Neuron (in vitro differentiated cells): ENCODE data around the gene SETBP1.

Source experiments
- H2AFZ ChIP-seq: one replicate; pipeline ENCODE4 v1.6.1; 2013; ENCODE audit warnings: low read depth, mild to moderate bottlenecking, inconsistent platforms, low read length, moderate library complexity
- H3K27me3 ChIP-seq: one replicate; pipeline ENCODE4 v1.6.1; 2013; ENCODE audit warnings: low read length; ENCODE audit not compliant: insufficient read depth
- H3K36me3 ChIP-seq: one replicate; pipeline ENCODE4 v1.6.1; 2013; ENCODE audit warnings: low read length; ENCODE audit not compliant: insufficient read depth
- H3K4me1 ChIP-seq: one replicate; pipeline ENCODE4 v1.6.1; 2013; ENCODE audit warnings: low read length; ENCODE audit not compliant: insufficient read depth
- H3K4me3 ChIP-seq: 2 replicates; pipeline ENCODE4 v1.5.1; 2013; ENCODE audit warnings: mild to moderate bottlenecking, low read length, moderate library complexity
- H3K9me3 ChIP-seq: one replicate; pipeline ENCODE4 v1.6.1; 2013; ENCODE audit warnings: low read length

Gene SETBP1

GRCh38 chr18:45034179-45034578 lies 353.5 kb downstream of the SETBP1 start:
- H3K36me3 ChIP-seq: peaks cover 1% of the 10 kb centered on the region

GRCh38 chr18:45037618-45038017 lies 356.9 kb downstream of the SETBP1 start:
- H2AFZ ChIP-seq: no peak overlapping the region
- no peak overlapping the region for H3K4me3 ChIP-seq

More at GRCh38 chr18:45034179-45034578, 353.5 kb downstream of the SETBP1 start:
- Histone ChIP-seq H3K4me1 (no peaks in the 10 kb centered on the region), H3K27me3 (no peaks in the 10 kb centered on the region), H3K9me3 (no peaks in the 10 kb centered on the region), H3K4me3 (no peak overlapping the region), H2AFZ (no peak overlapping the region)

GRCh38 chr18:45039376-45039775 lies 358.7 kb downstream of the SETBP1 start:
- Histone ChIP-seq H2AFZ (no peak overlapping the region), H3K27me3 (no peaks in the 10 kb centered on the region), H3K4me3 (no peak overlapping the region), H3K36me3 (peaks cover 6% of the 10 kb centered on the region), H3K4me1 (no peaks in the 10 kb centered on the region), H3K9me3 (no peaks in the 10 kb centered on the region)

More at GRCh38 chr18:45037618-45038017, 356.9 kb downstream of the SETBP1 start:
- Histone ChIP-seq H3K27me3 (no peaks in the 10 kb centered on the region), H3K36me3 (peaks cover 6% of the 10 kb centered on the region), H3K9me3 (no peaks in the 10 kb centered on the region), H3K4me1 (no peaks in the 10 kb centered on the region)

GRCh38 chr18:45040879-45041278 lies 360.2 kb downstream of the SETBP1 start:
- H3K27me3 ChIP-seq: no peaks in the 10 kb centered on the region
- no peaks in the 10 kb centered on the region for H3K9me3 ChIP-seq
- peaks cover 8% of the 10 kb centered on the region for H3K36me3 ChIP-seq
- H2AFZ ChIP-seq: no peak overlapping the region
- no peaks in the 10 kb centered on the region for H3K4me1 ChIP-seq
- H3K4me3 ChIP-seq: no peak overlapping the region

GRCh38 chr18:45044787-45045186 lies 364.1 kb downstream of the SETBP1 start:
- Histone ChIP-seq H3K27me3 (no peaks in the 10 kb centered on the region), H3K4me1 (no peaks in the 10 kb centered on the region), H2AFZ (no peak overlapping the region), H3K36me3 (peaks cover 3% of the 10 kb centered on the region), H3K4me3 (no peak overlapping the region), H3K9me3 (no peaks in the 10 kb centered on the region)

- Histone ChIP-seq H2AFZ (no peak overlapping the region), H3K27me3 (no peaks in the 10 kb centered on the region), H3K36me3 (peaks cover 3% of the 10 kb centered on the region), H3K4me1 (no peaks in the 10 kb centered on the region), H3K9me3 (no peaks in the 10 kb centered on the region), H3K4me3 (no peak overlapping the region)
These were observed 365.5 kb downstream of the SETBP1 start for GRCh38 chr18:45046228-45046627.

- H3K36me3 ChIP-seq: peaks cover 3% of the 10 kb centered on the region
These were observed 366.3 kb downstream of the SETBP1 start for GRCh38 chr18:45046961-45047360.

GRCh38 chr18:45049578-45050319 lies 369.1 kb downstream of the SETBP1 start:
- no peaks in the 10 kb centered on the region for H3K4me1 ChIP-seq
- no peaks in the 10 kb centered on the region for H3K9me3 ChIP-seq
- no peaks in the 10 kb centered on the region for H3K27me3 ChIP-seq
- H3K36me3 ChIP-seq: peaks cover 3% of the 10 kb centered on the region
- no peak overlapping the region for H2AFZ ChIP-seq
- no peak overlapping the region for H3K4me3 ChIP-seq

More at GRCh38 chr18:45046961-45047360, 366.3 kb downstream of the SETBP1 start:
- Histone ChIP-seq H3K27me3 (no peaks in the 10 kb centered on the region), H3K4me1 (no peaks in the 10 kb centered on the region), H2AFZ (no peak overlapping the region), H3K9me3 (no peaks in the 10 kb centered on the region), H3K4me3 (no peak overlapping the region)

GRCh38 chr18:45050712-45051601 lies 370.3 kb downstream of the SETBP1 start:
- Histone ChIP-seq H3K9me3 (no peaks in the 10 kb centered on the region), H2AFZ (no peak overlapping the region), H3K4me3 (no peak overlapping the region), H3K27me3 (no peaks in the 10 kb centered on the region), H3K4me1 (no peaks in the 10 kb centered on the region), H3K36me3 (peaks cover under 1% of the 10 kb centered on the region)

- Histone ChIP-seq H2AFZ (no peak overlapping the region), H3K36me3 (no peaks in the 10 kb centered on the region), H3K4me3 (no peak overlapping the region), H3K9me3 (no peaks in the 10 kb centered on the region), H3K4me1 (no peaks in the 10 kb centered on the region), H3K27me3 (no peaks in the 10 kb centered on the region)
These were observed 373.9 kb downstream of the SETBP1 start for GRCh38 chr18:45054636-45055035.

- H3K4me1 ChIP-seq: peaks cover 3% of the 10 kb centered on the region
- no peak overlapping the region for H2AFZ ChIP-seq
- H3K4me3 ChIP-seq: no peak overlapping the region
- no peaks in the 10 kb centered on the region for H3K9me3 ChIP-seq
- no peaks in the 10 kb centered on the region for H3K36me3 ChIP-seq
- H3K27me3 ChIP-seq: no peaks in the 10 kb centered on the region
These were observed 375.1 kb downstream of the SETBP1 start for GRCh38 chr18:45055811-45056210.

GRCh38 chr18:45056926-45057325 lies 376.2 kb downstream of the SETBP1 start:
- H3K4me3 ChIP-seq: no peak overlapping the region
- no peaks in the 10 kb centered on the region for H3K9me3 ChIP-seq
- H3K27me3 ChIP-seq: no peaks in the 10 kb centered on the region
- no peak overlapping the region for H2AFZ ChIP-seq
- H3K36me3 ChIP-seq: no peaks in the 10 kb centered on the region
- peaks cover 14% of the 10 kb centered on the region for H3K4me1 ChIP-seq

- H2AFZ ChIP-seq: no peak overlapping the region
- no peaks in the 10 kb centered on the region for H3K36me3 ChIP-seq
- H3K27me3 ChIP-seq: no peaks in the 10 kb centered on the region
- H3K4me1 ChIP-seq: peaks cover 18% of the 10 kb centered on the region
- no peaks in the 10 kb centered on the region for H3K9me3 ChIP-seq
- H3K4me3 ChIP-seq: no peak overlapping the region
These were observed 377.4 kb downstream of the SETBP1 start for GRCh38 chr18:45057955-45058600.
